Astrocyte (in vitro differentiated cells and primary cell): Measurements from ENCODE around the gene PDE11A.

ENCODE experiments used
- CTCF ChIP-seq: IDR thresholded peaks from 2 replicates; pipeline ENCODE4 v1.5.1; 2011; ENCODE audit warnings: low read depth, mild to moderate bottlenecking, inconsistent platforms, low read length, moderate library complexity; ENCODE audit not compliant: insufficient read depth
- EZH2 ChIP-seq: IDR thresholded peaks from 2 replicates; pipeline ENCODE4 v1.6.1; 2012; ENCODE audit warnings: mild to moderate bottlenecking, low read length, inconsistent platforms; ENCODE audit not compliant: insufficient read depth

DNA sequence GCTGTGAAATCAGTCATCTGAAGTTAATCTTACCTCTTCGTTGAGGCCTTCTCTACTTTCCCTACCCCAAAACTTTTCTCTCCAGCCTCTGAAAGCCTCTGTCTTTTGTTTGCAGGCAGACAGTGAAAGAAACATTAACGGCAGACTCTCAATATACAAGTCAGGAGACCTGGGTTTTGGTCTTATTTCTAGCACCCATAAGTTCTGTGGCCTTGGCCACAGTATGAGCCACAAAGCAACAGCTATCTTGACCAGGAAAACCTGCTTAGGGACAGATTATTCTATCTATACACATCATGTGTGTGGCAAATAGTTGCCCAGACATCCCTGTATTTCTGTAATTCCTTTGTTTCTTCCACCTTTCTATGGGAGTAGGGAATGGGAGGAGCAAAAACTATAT lies 361.7 kb downstream of the PDE11A start:
- no peak for TF ChIP-seq CTCF
- no peak for TF ChIP-seq EZH2
